ENCODE data around the gene POLR3B. TPM values are rescaled to one million over a fixed set of nuclear protein-coding genes. Genes with fewer than 3 reads are reported as not detected.
"Not testable (repeated sequence)": the region's sequence is repeated elsewhere in the genome, so short reads cannot be mapped to it uniquely, and the experiment has no call there.

Gene POLR3B
- total RNA-seq, 2 experiments from 2014 or later = 5.4 to 6.6 TPM

- no peak overlapping the region for H3K27ac Mint-ChIP-seq
- H3K36me3 Mint-ChIP-seq (ENCODE audit: low read depth) = no peaks in the 10 kb centered on the region
- DNase-seq (no peak), ATAC-seq (no peak)
- no peaks in the 10 kb centered on the region for H3K9me3 Mint-ChIP-seq (ENCODE audit: insufficient read depth)
- ChIA-PET CTCF (no interaction called here), POLR2A (no interaction called here)
- H3K27me3 Mint-ChIP-seq (ENCODE audit: low read depth) = no peaks in the 10 kb centered on the region
- no peaks in the 10 kb centered on the region for H3K4me1 Mint-ChIP-seq (ENCODE audit: low read depth)
- H3K4me3 Mint-ChIP-seq = no peak overlapping the region
Measured at GRCh38 chr12:106446419-106447092, 89.0 kb downstream of the POLR3B start.

- ChIA-PET CTCF (no interaction called here), POLR2A (no interaction called here)
- Mint-ChIP-seq H3K9me3 (ENCODE audit: insufficient read depth) (no peaks in the 10 kb centered on the region), H3K27ac (no peak overlapping the region), H3K27me3 (ENCODE audit: low read depth) (no peaks in the 10 kb centered on the region), H3K4me3 (no peak overlapping the region), H3K36me3 (ENCODE audit: low read depth) (peaks cover 12% of the 10 kb centered on the region), H3K4me1 (ENCODE audit: low read depth) (peaks cover 7% of the 10 kb centered on the region)
- DNase-seq = no peak
- ATAC-seq = no peak
Measured at GRCh38 chr12:106452309-106452708, 94.8 kb downstream of the POLR3B start.

- DNase-seq (no peak), ATAC-seq (no peak)
- no peaks in the 10 kb centered on the region for H3K27me3 Mint-ChIP-seq (ENCODE audit: low read depth)
- H3K27ac Mint-ChIP-seq = no peak overlapping the region
- H3K4me3 Mint-ChIP-seq = no peak overlapping the region
- CTCF ChIA-PET = no interaction called here
- H3K9me3 Mint-ChIP-seq (ENCODE audit: insufficient read depth) = no peaks in the 10 kb centered on the region
- H3K36me3 Mint-ChIP-seq (ENCODE audit: low read depth) = peaks cover 26% of the 10 kb centered on the region
- POLR2A ChIA-PET = no interaction called here
- H3K4me1 Mint-ChIP-seq (ENCODE audit: low read depth) = peaks cover 18% of the 10 kb centered on the region
Measured at GRCh38 chr12:106455111-106455510, 97.6 kb downstream of the POLR3B start.

- Mint-ChIP-seq H3K9me3 (ENCODE audit: insufficient read depth) (no peaks in the 10 kb centered on the region), H3K36me3 (ENCODE audit: low read depth) (peaks cover 31% of the 10 kb centered on the region), H3K4me1 (ENCODE audit: low read depth) (peaks cover 35% of the 10 kb centered on the region), H3K4me3 (no peak overlapping the region), H3K27ac (no peak overlapping the region), H3K27me3 (ENCODE audit: low read depth) (no peaks in the 10 kb centered on the region)
- ChIA-PET POLR2A (no interaction called here), CTCF (no interaction called here)
- ATAC-seq (no peak), DNase-seq (no peak)
Measured at GRCh38 chr12:106459124-106459523, 101.6 kb downstream of the POLR3B start.

GRCh38 chr12:106459534-106459933, 102.0 kb downstream of the POLR3B start:
- Mint-ChIP-seq H3K27ac (no peak overlapping the region), H3K9me3 (ENCODE audit: insufficient read depth) (no peaks in the 10 kb centered on the region), H3K27me3 (ENCODE audit: low read depth) (no peaks in the 10 kb centered on the region), H3K4me1 (ENCODE audit: low read depth) (peaks cover 35% of the 10 kb centered on the region), H3K4me3 (no peak overlapping the region), H3K36me3 (ENCODE audit: low read depth) (peaks cover 33% of the 10 kb centered on the region)
- ChIA-PET POLR2A (no interaction called here), CTCF (interaction anchor here (1.5 kb wide), 1 partner anchor 460 kb away, joined by 3 read pairs; no protein-coding TSS in a partner anchor)
- ATAC-seq = no peak
- DNase-seq = no peak

- ChIA-PET POLR2A (no interaction called here), CTCF (no interaction called here)
- peaks cover 31% of the 10 kb centered on the region for H3K36me3 Mint-ChIP-seq (ENCODE audit: low read depth)
- H3K27ac Mint-ChIP-seq = no peak overlapping the region
- ATAC-seq (no peak), DNase-seq (no peak)
- no peaks in the 10 kb centered on the region for H3K27me3 Mint-ChIP-seq (ENCODE audit: low read depth)
- H3K9me3 Mint-ChIP-seq (ENCODE audit: insufficient read depth) = peaks cover under 1% of the 10 kb centered on the region
- peaks cover 27% of the 10 kb centered on the region for H3K4me1 Mint-ChIP-seq (ENCODE audit: low read depth)
- no peak overlapping the region for H3K4me3 Mint-ChIP-seq
Measured at GRCh38 chr12:106461730-106462129, 104.2 kb downstream of the POLR3B start.

- DNase-seq; ATAC-seq; H3K27me3 Mint-ChIP-seq (ENCODE audit: low read depth); H3K27ac Mint-ChIP-seq; CTCF ChIA-PET; POLR2A ChIA-PET; H3K4me3 Mint-ChIP-seq: not testable (repeated sequence)
- Mint-ChIP-seq H3K9me3 (ENCODE audit: insufficient read depth) (peaks cover 11% of the 10 kb centered on the region), H3K4me1 (ENCODE audit: low read depth) (peaks cover 16% of the 10 kb centered on the region), H3K36me3 (ENCODE audit: low read depth) (peaks cover 30% of the 10 kb centered on the region)
Measured at GRCh38 chr12:106465605-106466004, 108.1 kb downstream of the POLR3B start.

- H3K9me3 Mint-ChIP-seq (ENCODE audit: insufficient read depth); H3K4me1 Mint-ChIP-seq (ENCODE audit: low read depth); CTCF ChIA-PET; H3K4me3 Mint-ChIP-seq; POLR2A ChIA-PET; H3K27me3 Mint-ChIP-seq (ENCODE audit: low read depth); H3K36me3 Mint-ChIP-seq (ENCODE audit: low read depth); DNase-seq; ATAC-seq; H3K27ac Mint-ChIP-seq: not testable (repeated sequence)
Measured at GRCh38 chr12:106475662-106476061, 118.1 kb downstream of the POLR3B start.

GRCh38 chr12:106477627-106478026, 120.1 kb downstream of the POLR3B start:
- H3K4me1 Mint-ChIP-seq (ENCODE audit: low read depth); H3K4me3 Mint-ChIP-seq; H3K27me3 Mint-ChIP-seq (ENCODE audit: low read depth); DNase-seq; POLR2A ChIA-PET; H3K36me3 Mint-ChIP-seq (ENCODE audit: low read depth); H3K27ac Mint-ChIP-seq; H3K9me3 Mint-ChIP-seq (ENCODE audit: insufficient read depth); CTCF ChIA-PET; ATAC-seq: not testable (repeated sequence)

- no peak for DNase-seq
- ATAC-seq = no peak
- Mint-ChIP-seq H3K4me1 (ENCODE audit: low read depth) (no peaks in the 10 kb centered on the region), H3K4me3 (no peak overlapping the region), H3K36me3 (ENCODE audit: low read depth) (peaks cover 5% of the 10 kb centered on the region), H3K27me3 (ENCODE audit: low read depth) (no peaks in the 10 kb centered on the region), H3K27ac (no peak overlapping the region), H3K9me3 (ENCODE audit: insufficient read depth) (no peaks in the 10 kb centered on the region)
- ChIA-PET POLR2A (no interaction called here), CTCF (no interaction called here)
Measured at GRCh38 chr12:106480251-106480650, 122.7 kb downstream of the POLR3B start.

GRCh38 chr12:106481246-106481645, 123.7 kb downstream of the POLR3B start:
- H3K4me3 Mint-ChIP-seq = no peak overlapping the region
- H3K9me3 Mint-ChIP-seq (ENCODE audit: insufficient read depth) = no peaks in the 10 kb centered on the region
- ChIA-PET POLR2A (no interaction called here), CTCF (no interaction called here)
- DNase-seq (no peak), ATAC-seq (no peak)
- no peaks in the 10 kb centered on the region for H3K27me3 Mint-ChIP-seq (ENCODE audit: low read depth)
- no peak overlapping the region for H3K27ac Mint-ChIP-seq
- peaks cover 5% of the 10 kb centered on the region for H3K36me3 Mint-ChIP-seq (ENCODE audit: low read depth)
- H3K4me1 Mint-ChIP-seq (ENCODE audit: low read depth) = no peaks in the 10 kb centered on the region

- H3K27me3 Mint-ChIP-seq (ENCODE audit: low read depth) = no peaks in the 10 kb centered on the region
- no peak overlapping the region for H3K4me3 Mint-ChIP-seq
- ChIA-PET POLR2A (no interaction called here), CTCF (no interaction called here)
- no peaks in the 10 kb centered on the region for H3K9me3 Mint-ChIP-seq (ENCODE audit: insufficient read depth)
- no peak overlapping the region for H3K27ac Mint-ChIP-seq
- no peaks in the 10 kb centered on the region for H3K4me1 Mint-ChIP-seq (ENCODE audit: low read depth)
- no peak for ATAC-seq
- no peaks in the 10 kb centered on the region for H3K36me3 Mint-ChIP-seq (ENCODE audit: low read depth)
- DNase-seq = no peak
Measured at GRCh38 chr12:106487664-106488063, 130.1 kb downstream of the POLR3B start.

- Mint-ChIP-seq H3K4me1 (ENCODE audit: low read depth) (no peaks in the 10 kb centered on the region), H3K9me3 (ENCODE audit: insufficient read depth) (no peaks in the 10 kb centered on the region), H3K27me3 (ENCODE audit: low read depth) (no peaks in the 10 kb centered on the region), H3K27ac (no peak overlapping the region), H3K4me3 (no peak overlapping the region), H3K36me3 (ENCODE audit: low read depth) (no peaks in the 10 kb centered on the region)
- no peak for ATAC-seq
- POLR2A ChIA-PET = no interaction called here
- no peak for DNase-seq
- CTCF ChIA-PET = no interaction called here
Measured at GRCh38 chr12:106488884-106489283, 131.3 kb downstream of the POLR3B start.
